Right kidney (tissue), 1 donor: ENCODE results near the gene POLDIP3.
A peak's percentile ranks its signal among the peaks of the same experiment; 100 is the strongest.

Experiments used
- DNase-seq: peaks from one replicate; pipeline ENCODE4 v3.0.0-alpha.2; 2016

Gene POLDIP3

GRCh38 chr22:42644422-42645340 is 30.0 kb upstream of the POLDIP3 start:
- DNase-seq: peak; percentile 35

GRCh38 chr22:42643634-42644421 is 29.1 kb upstream of the POLDIP3 start:
- no peak for DNase-seq

- no peak for DNase-seq
Observed at GRCh38 chr22:42642806-42643633, 28.3 kb upstream of the POLDIP3 start.

- DNase-seq: no peak
Observed at GRCh38 chr22:42641801-42642413, 27.2 kb upstream of the POLDIP3 start.

GRCh38 chr22:42639541-42640241 is 25.0 kb upstream of the POLDIP3 start:
- DNase-seq: no peak

- no peak for DNase-seq
Observed at GRCh38 chr22:42637555-42637954, 22.9 kb upstream of the POLDIP3 start.

- DNase-seq: no peak
Observed at GRCh38 chr22:42636506-42636905, 21.8 kb upstream of the POLDIP3 start.

GRCh38 chr22:42635531-42635930 is 20.8 kb upstream of the POLDIP3 start:
- DNase-seq: no peak

- no peak for DNase-seq
Observed at GRCh38 chr22:42633013-42633412, 18.3 kb upstream of the POLDIP3 start.

- DNase-seq: no peak
Observed at GRCh38 chr22:42632096-42632495, 17.4 kb upstream of the POLDIP3 start.

- no peak for DNase-seq
Observed at GRCh38 chr22:42630901-42631602, 16.4 kb upstream of the POLDIP3 start.

- no peak for DNase-seq
Observed at GRCh38 chr22:42630211-42630610, 15.5 kb upstream of the POLDIP3 start.

GRCh38 chr22:42627981-42628380 is 13.3 kb upstream of the POLDIP3 start:
- no peak for DNase-seq

GRCh38 chr22:42626951-42627625 is 12.4 kb upstream of the POLDIP3 start:
- DNase-seq: no peak

- DNase-seq: no peak
Observed at GRCh38 chr22:42626431-42626830, 11.7 kb upstream of the POLDIP3 start.

GRCh38 chr22:42625416-42625815 is 10.7 kb upstream of the POLDIP3 start:
- DNase-seq: no peak

- DNase-seq: no peak
Observed at GRCh38 chr22:42624551-42625106, 9.9 kb upstream of the POLDIP3 start.

GRCh38 chr22:42623756-42624441 is 9.2 kb upstream of the POLDIP3 start:
- DNase-seq: no peak

GRCh38 chr22:42623301-42623751 is 8.6 kb upstream of the POLDIP3 start:
- DNase-seq: no peak
